ENCODE results near the gene FRMD3. TPM values are rescaled to one million over a fixed set of nuclear protein-coding genes. Genes with fewer than 3 reads are reported as not detected.

Gene FRMD3
- total RNA-seq, 4 donors from 2014 or later, result 10.4 to 19.6 (median 16.4) TPM

- TF ChIP-seq, protein P1, sequence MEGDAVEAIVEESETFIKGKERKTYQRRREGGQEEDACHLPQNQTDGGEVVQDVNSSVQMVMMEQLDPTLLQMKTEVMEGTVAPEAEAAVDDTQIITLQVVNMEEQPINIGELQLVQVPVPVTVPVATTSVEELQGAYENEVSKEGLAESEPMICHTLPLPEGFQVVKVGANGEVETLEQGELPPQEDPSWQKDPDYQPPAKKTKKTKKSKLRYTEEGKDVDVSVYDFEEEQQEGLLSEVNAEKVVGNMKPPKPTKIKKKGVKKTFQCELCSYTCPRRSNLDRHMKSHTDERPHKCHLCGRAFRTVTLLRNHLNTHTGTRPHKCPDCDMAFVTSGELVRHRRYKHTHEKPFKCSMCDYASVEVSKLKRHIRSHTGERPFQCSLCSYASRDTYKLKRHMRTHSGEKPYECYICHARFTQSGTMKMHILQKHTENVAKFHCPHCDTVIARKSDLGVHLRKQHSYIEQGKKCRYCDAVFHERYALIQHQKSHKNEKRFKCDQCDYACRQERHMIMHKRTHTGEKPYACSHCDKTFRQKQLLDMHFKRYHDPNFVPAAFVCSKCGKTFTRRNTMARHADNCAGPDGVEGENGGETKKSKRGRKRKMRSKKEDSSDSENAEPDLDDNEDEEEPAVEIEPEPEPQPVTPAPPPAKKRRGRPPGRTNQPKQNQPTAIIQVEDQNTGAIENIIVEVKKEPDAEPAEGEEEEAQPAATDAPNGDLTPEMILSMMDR (IDR thresholded peaks at IDR 0.05; ENCODE audit: low read depth), result no peak
These were observed 114.1 kb downstream of the FRMD3 start for GRCh38 chr9:83423815-83424707.

- TF ChIP-seq, protein P1 (IDR thresholded peaks at IDR 0.05; ENCODE audit: low read depth), result no peak
These were observed 115.7 kb downstream of the FRMD3 start for GRCh38 chr9:83422527-83422926.

- TF ChIP-seq, protein P1 (IDR thresholded peaks at IDR 0.05; ENCODE audit: low read depth), result no peak
These were observed 117.7 kb downstream of the FRMD3 start for GRCh38 chr9:83420486-83420885.

DNA sequence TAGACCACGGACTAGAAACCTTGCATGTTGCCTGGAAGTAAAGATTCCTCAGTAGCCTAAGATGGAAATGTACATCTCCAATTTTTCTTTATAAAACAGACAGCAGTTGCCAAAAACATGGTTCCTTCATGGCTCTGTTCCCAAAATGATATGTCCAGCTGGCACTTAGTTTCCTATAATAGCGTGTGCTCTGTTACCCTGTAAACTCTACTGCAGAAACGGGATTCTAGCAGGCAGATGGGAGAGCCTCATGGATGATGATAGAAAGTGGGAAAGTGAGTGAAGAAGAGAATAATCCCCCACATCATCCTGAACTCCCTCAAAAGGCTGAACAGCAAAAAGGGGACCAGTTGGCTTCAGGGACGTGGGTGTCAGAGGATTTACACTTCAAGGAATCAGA lies 118.2 kb downstream of the FRMD3 start:
- TF ChIP-seq, protein P1 (IDR thresholded peaks at IDR 0.05; ENCODE audit: low read depth), result no peak

GRCh38 chr9:83418283-83418682 lies 119.9 kb downstream of the FRMD3 start:
- TF ChIP-seq, protein P1 (IDR thresholded peaks at IDR 0.05; ENCODE audit: low read depth), result no peak

DNA sequence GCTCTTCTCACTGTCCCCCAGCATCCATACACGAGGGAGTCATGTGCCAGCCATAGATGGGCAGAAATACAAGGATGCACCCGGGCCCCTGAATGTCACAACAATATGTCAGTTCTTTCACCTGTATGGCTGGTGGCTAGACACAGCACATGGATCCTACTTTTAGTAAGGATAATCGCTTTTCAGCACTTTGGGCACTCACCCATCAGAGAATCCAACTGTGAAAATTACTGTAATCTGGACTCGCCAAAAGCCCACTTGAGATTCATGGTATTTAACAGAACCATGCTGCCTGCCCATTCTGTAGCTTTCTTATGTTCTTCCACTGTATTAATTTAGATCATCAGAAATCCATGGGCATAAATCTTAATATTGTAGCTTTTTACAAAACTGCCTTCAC lies 124.8 kb downstream of the FRMD3 start:
- TF ChIP-seq, protein P1 (IDR thresholded peaks at IDR 0.05; ENCODE audit: low read depth), result no peak

GRCh38 chr9:83410701-83411100 lies 127.5 kb downstream of the FRMD3 start:
- TF ChIP-seq, protein P1 (IDR thresholded peaks at IDR 0.05; ENCODE audit: low read depth), result no peak
